HEK293 (cell line): ENCODE measurements around the gene PRKCE.

Experiments used
- CTCF ChIA-PET: fragments of 350-600 bp; formaldehyde crosslinking; extraction: SDS; loops from one replicate; lab custom pipeline; 2021; ENCODE audit warnings: antibody characterized with exemption; lab: Yijun Ruan, JAX
- POLR2A ChIA-PET: fragments of 300-600 bp; formaldehyde crosslinking; extraction: SDS; loops from one replicate; lab custom pipeline; 2020; ENCODE audit warnings: antibody characterized with exemption, inconsistent platforms; lab: Yijun Ruan, JAX
- H3K27ac ChIP-seq: fragments of 200-500 bp; sonication (Bioruptor generic); 2 replicates; pipeline ENCODE4 v1.5.1; 2014; ENCODE audit warnings: low read depth, low read length, control low read depth, inconsistent platforms; ENCODE audit errors: extremely low read depth
- H3K36me3 ChIP-seq, 2 experiments: fragments of 200-500 bp in 1 of 2; sonication (Bioruptor generic) in 1 of 2; 1 replicate in 1 of 2; 2 replicates in 1 of 2; pipeline ENCODE4 v1.5.1; 2014 to 2017; ENCODE audit warnings: inconsistent platforms in 2 of 2, low read length in 2 of 2; ENCODE audit not compliant: control insufficient read depth in 2 of 2, insufficient read depth in 1 of 2
- H3K4me1 ChIP-seq: fragments of 200-500 bp; sonication (Bioruptor generic); 2 replicates; pipeline ENCODE4 v1.5.1; 2014; ENCODE audit warnings: mild to moderate bottlenecking, low read length, inconsistent platforms; ENCODE audit not compliant: control insufficient read depth, insufficient read depth
- H3K4me3 ChIP-seq: 2 replicates; pipeline ENCODE4 v1.5.1; 2011; ENCODE audit warnings: low read depth, mild to moderate bottlenecking, control low read depth, low read length, moderate library complexity
- H3K9me3 ChIP-seq: fragments of 200-500 bp; sonication (Bioruptor generic); 2 replicates; pipeline ENCODE4 v1.5.1; 2014; ENCODE audit warnings: low read depth, low read length, inconsistent platforms; ENCODE audit not compliant: control insufficient read depth, insufficient read depth
- BCL11A ChIP-seq: fragments of 450-650 bp; formaldehyde crosslinking; IDR thresholded peaks from 2 replicates; pipeline ENCODE4 v1.5.1; 2016; ENCODE audit warnings: low read depth, missing biosample characterization, missing genetic modification characterization
- KLF1 ChIP-seq: fragments of 450-650 bp; formaldehyde crosslinking; IDR thresholded peaks from 2 replicates; pipeline ENCODE4 v1.5.1; 2016; ENCODE audit warnings: missing biosample characterization, missing genetic modification characterization
- KLF10 ChIP-seq: fragments of 450-650 bp; IDR thresholded peaks from 2 replicates; pipeline ENCODE4 v1.5.1; 2018; ENCODE audit warnings: missing biosample characterization, mild to moderate bottlenecking, missing genetic modification characterization
- KLF9 ChIP-seq: fragments of 450-650 bp; formaldehyde crosslinking; IDR thresholded peaks from 2 replicates; pipeline ENCODE4 v1.5.1; 2016; ENCODE audit warnings: missing biosample characterization, missing genetic modification characterization, low read depth
- PRDM1 ChIP-seq: fragments of 450-650 bp; formaldehyde crosslinking; IDR thresholded peaks from 2 replicates; pipeline ENCODE4; 2016; ENCODE audit warnings: missing biosample characterization, missing genetic modification characterization
- PRDM10 ChIP-seq: fragments of 450-650 bp; formaldehyde crosslinking; IDR thresholded peaks from 2 replicates; pipeline ENCODE4 v1.5.1; 2016; ENCODE audit warnings: missing biosample characterization, missing genetic modification characterization
- TSHZ1 ChIP-seq: fragments of 450-650 bp; formaldehyde crosslinking; IDR thresholded peaks from 2 replicates; pipeline ENCODE4 v1.5.1; 2016; ENCODE audit warnings: missing biosample characterization, missing genetic modification characterization, borderline replicate concordance
- YY2 ChIP-seq: fragments of 450-650 bp; formaldehyde crosslinking; IDR thresholded peaks from 2 replicates; pipeline ENCODE4 v1.5.1; 2016; ENCODE audit warnings: missing biosample characterization, missing genetic modification characterization
- ZNF184 ChIP-seq: fragments of 450-650 bp; IDR thresholded peaks from 2 replicates; pipeline ENCODE4 v1.5.1; 2018; ENCODE audit warnings: missing biosample characterization, mild to moderate bottlenecking, missing genetic modification characterization
- ZNF221 ChIP-seq: fragments of 450-650 bp; formaldehyde crosslinking; IDR thresholded peaks from 2 replicates; pipeline ENCODE4 v1.5.1; 2017; ENCODE audit warnings: missing biosample characterization, missing genetic modification characterization, borderline replicate concordance
- ZNF23 ChIP-seq: fragments of 450-650 bp; formaldehyde crosslinking; IDR thresholded peaks from 2 replicates; pipeline ENCODE4 v1.5.1; 2016; ENCODE audit warnings: missing biosample characterization, missing genetic modification characterization, borderline replicate concordance
- ZNF362 ChIP-seq: fragments of 450-650 bp; formaldehyde crosslinking; IDR thresholded peaks from 2 replicates; pipeline ENCODE4 v1.5.1; 2016; ENCODE audit warnings: missing biosample characterization, missing genetic modification characterization
- ZNF37A ChIP-seq: fragments of 450-650 bp; IDR thresholded peaks from 2 replicates; pipeline ENCODE4 v1.5.1; 2018; ENCODE audit warnings: missing biosample characterization, missing genetic modification characterization
- ZNF571 ChIP-seq: fragments of 450-650 bp; formaldehyde crosslinking; IDR thresholded peaks from 2 replicates; pipeline ENCODE4 v1.5.0; 2017; ENCODE audit warnings: missing biosample characterization, missing genetic modification characterization
- ZNF624 ChIP-seq: fragments of 450-650 bp; formaldehyde crosslinking; IDR thresholded peaks from 2 replicates; pipeline ENCODE4 v1.5.1; 2017; ENCODE audit warnings: missing biosample characterization, missing genetic modification characterization
- ZNF670 ChIP-seq: fragments of 450-650 bp; formaldehyde crosslinking; IDR thresholded peaks from 2 replicates; pipeline ENCODE4 v1.5.1; 2016; ENCODE audit warnings: missing biosample characterization, missing genetic modification characterization, low read depth
- ZNF843 ChIP-seq: fragments of 450-650 bp; formaldehyde crosslinking; IDR thresholded peaks from 2 replicates; pipeline ENCODE4 v1.5.1; 2016; ENCODE audit warnings: missing biosample characterization, missing genetic modification characterization

The PRKCE gene

GRCh38 chr2:45726188-45726587 is 74.7 kb downstream of the PRKCE start (continued):
- TF ChIP-seq ZNF670 (tag by site-specific recombination) = no peak

GRCh38 chr2:45728458-45728942 is 77.0 kb downstream of the PRKCE start:
- ChIA-PET POLR2A (interaction anchor here (0.5 kb wide), 1 partner anchor 39 kb away, joined by 4 read pairs; no protein-coding TSS in a partner anchor), CTCF (interaction anchor here (1.3 to 2.0 kb wide), 2 partner anchors 42 to 50 kb away, joined by 5 to 8 read pairs; no protein-coding TSS in a partner anchor)
- H3K9me3 ChIP-seq = no peaks in the 10 kb centered on the region
- TF ChIP-seq ZNF184 (tag by site-specific recombination) (no peak), ZNF37A (tag by site-specific recombination) (no peak), BCL11A (tag by site-specific recombination) (no peak), ZNF221 (tag by site-specific recombination) (no peak)
- no peaks in the 10 kb centered on the region for H3K4me1 ChIP-seq
- no peak overlapping the region for H3K4me3 ChIP-seq
- H3K27ac ChIP-seq = no peak overlapping the region
- H3K36me3 ChIP-seq = no peaks in the 10 kb centered on the region

- ChIA-PET CTCF (interaction anchor here (1.3 to 2.0 kb wide), 2 partner anchors 43 to 49 kb away, joined by 5 to 8 read pairs; no protein-coding TSS in a partner anchor), POLR2A (no interaction called here)
- Histone ChIP-seq H3K4me3 (no peak overlapping the region), H3K4me1 (no peaks in the 10 kb centered on the region), H3K27ac (no peak overlapping the region), H3K36me3 (no peaks in the 10 kb centered on the region), H3K9me3 (no peaks in the 10 kb centered on the region)
- TF ChIP-seq ZNF843 (tag by site-specific recombination) (no peak), KLF10 (no peak), KLF1 (tag by site-specific recombination) (no peak), KLF9 (tag by site-specific recombination) (no peak), PRDM1 (tag by site-specific recombination) (no peak), TSHZ1 (tag by site-specific recombination) (no peak), ZNF571 (tag by site-specific recombination) (no peak), ZNF624 (tag by site-specific recombination) (no peak)
These were observed 78.5 kb downstream of the PRKCE start for GRCh38 chr2:45729753-45730512.

- no peaks in the 10 kb centered on the region for H3K9me3 ChIP-seq
- H3K36me3 ChIP-seq = no peaks in the 10 kb centered on the region
- ChIA-PET CTCF (no interaction called here), POLR2A (no interaction called here)
- H3K4me3 ChIP-seq = no peak overlapping the region
- H3K27ac ChIP-seq = no peak overlapping the region
- H3K4me1 ChIP-seq = no peaks in the 10 kb centered on the region
- TF ChIP-seq YY2 (tag by site-specific recombination) = no peak
- no peak for TF ChIP-seq PRDM10 (tag by site-specific recombination)
- no peak for TF ChIP-seq ZNF362 (tag by site-specific recombination)
- no peak for TF ChIP-seq ZNF23
- TF ChIP-seq TSHZ1 (tag by site-specific recombination) = no peak
These were observed 79.7 kb downstream of the PRKCE start for GRCh38 chr2:45731141-45731540.
